ENCODE results near the gene TOMM20. TPM values are rescaled to one million over a fixed set of nuclear protein-coding genes. Genes with fewer than 3 reads are reported as not detected.
"Not testable (repeated sequence)": the region's sequence is repeated elsewhere in the genome, so short reads cannot be mapped to it uniquely, and the experiment has no call there.

Gene TOMM20
- total RNA-seq, 2 donors from 2014 or later: 76.2 to 127 TPM

- intact Hi-C loops (cut with DNase I): loop anchor here (10.0 kb wide), 1 partner anchor 313 kb away; no protein-coding TSS in a partner anchor
- no peak for DNase-seq
- Histone ChIP-seq H3K36me3 (no peaks in the 10 kb centered on the region), H3K27ac (no peak overlapping the region), H3K9ac (ENCODE audit: low read depth in 2 of 2, low read length in 2 of 2) (no peak overlapping the region), H3K4me3 (no peak overlapping the region), H3K4me1 (no peaks in the 10 kb centered on the region), H3K9me3 (no peaks in the 10 kb centered on the region), H3K27me3 (no peaks in the 10 kb centered on the region)
- TF ChIP-seq CTCF (IDR thresholded peaks at IDR 0.05): no peak
Measured at GRCh38 chr1:235101558-235102258, 26.9 kb downstream of the TOMM20 start.

GRCh38 chr1:235100194-235100772 lies 28.4 kb downstream of the TOMM20 start:
- Histone ChIP-seq H3K4me3 (no peak overlapping the region), H3K36me3 (no peaks in the 10 kb centered on the region), H3K27ac (no peak overlapping the region), H3K4me1 (no peaks in the 10 kb centered on the region), H3K9me3 (no peaks in the 10 kb centered on the region), H3K27me3 (no peaks in the 10 kb centered on the region), H3K9ac (ENCODE audit: low read depth in 2 of 2, low read length in 2 of 2) (no peak overlapping the region)
- no peak for DNase-seq
- intact Hi-C loops (cut with DNase I): loop anchor here (10.0 kb wide), 1 partner anchor 315 kb away; no protein-coding TSS in a partner anchor
- TF ChIP-seq CTCF (IDR thresholded peaks at IDR 0.05): no peak

- no peak overlapping the region for H3K27ac ChIP-seq
- no peak overlapping the region for H3K4me3 ChIP-seq
- no peak overlapping the region for H3K9ac ChIP-seq (ENCODE audit: low read depth in 2 of 2, low read length in 2 of 2)
- intact Hi-C loops (cut with DNase I): no loop called here
- H3K9me3 ChIP-seq: no peaks in the 10 kb centered on the region
- DNase-seq: no peak
- H3K36me3 ChIP-seq: no peaks in the 10 kb centered on the region
- TF ChIP-seq CTCF (IDR thresholded peaks at IDR 0.05): no peak
- no peaks in the 10 kb centered on the region for H3K27me3 ChIP-seq
- no peaks in the 10 kb centered on the region for H3K4me1 ChIP-seq
Measured at GRCh38 chr1:235098991-235099390, 29.6 kb downstream of the TOMM20 start.

- Histone ChIP-seq H3K4me1 (no peaks in the 10 kb centered on the region), H3K9me3 (no peaks in the 10 kb centered on the region), H3K4me3 (no peak overlapping the region), H3K27me3 (no peaks in the 10 kb centered on the region), H3K9ac (ENCODE audit: low read depth in 2 of 2, low read length in 2 of 2) (no peak overlapping the region), H3K36me3 (no peaks in the 10 kb centered on the region), H3K27ac (no peak overlapping the region)
- no peak for DNase-seq
- intact Hi-C loops (cut with DNase I): no loop called here
- TF ChIP-seq CTCF (IDR thresholded peaks at IDR 0.05): no peak
Measured at GRCh38 chr1:235098547-235098946, 30.1 kb downstream of the TOMM20 start.

- H3K4me1 ChIP-seq; H3K27me3 ChIP-seq; H3K36me3 ChIP-seq; H3K4me3 ChIP-seq; H3K27ac ChIP-seq; intact Hi-C loops (cut with DNase I); DNase-seq; H3K9me3 ChIP-seq; H3K9ac ChIP-seq (ENCODE audit: low read depth in 2 of 2, low read length in 2 of 2): not testable (repeated sequence)
Measured at GRCh38 chr1:235097501-235097900, 31.1 kb downstream of the TOMM20 start.

- intact Hi-C loops (cut with DNase I): no loop called here
Measured at GRCh38 chr1:235095938-235096562, 32.6 kb downstream of the TOMM20 start.

More at GRCh38 chr1:235095938-235096562, 32.6 kb downstream of the TOMM20 start:
- Histone ChIP-seq H3K9me3 (no peaks in the 10 kb centered on the region), H3K4me1 (no peaks in the 10 kb centered on the region), H3K27ac (no peak overlapping the region), H3K27me3 (no peaks in the 10 kb centered on the region), H3K36me3 (no peaks in the 10 kb centered on the region), H3K9ac (ENCODE audit: low read depth in 2 of 2, low read length in 2 of 2) (no peak overlapping the region), H3K4me3 (no peak overlapping the region)
- TF ChIP-seq CTCF (IDR thresholded peaks at IDR 0.05): no peak
- no peak for DNase-seq

All from colonic mucosa (tissue), 4 donors.